ENCODE measurements around the gene ADRB2.

GRCh38 chr5:148860599-148860998 is 34.2 kb downstream of the ADRB2 start:
- TF ChIP-seq ZFP3 (CRISPR knock-in tag; IDR thresholded peaks at IDR 0.05): no peak
- TF ChIP-seq CSRNP3 (CRISPR knock-in tag; IDR thresholded peaks at IDR 0.05): no peak
- no peak for TF ChIP-seq POU6F1 (CRISPR knock-in tag; IDR thresholded peaks at IDR 0.05; ENCODE audit: borderline replicate concordance, low read depth)
